AG04449 (cell line): ENCODE results near the gene GADD45A.

Experiments
- CTCF ChIA-PET: fragments of 350-600 bp; formaldehyde crosslinking; extraction: SDS; loops from one replicate; lab custom pipeline; 2021; ENCODE audit warnings: antibody characterized with exemption; lab: Yijun Ruan, JAX
- POLR2A ChIA-PET: fragments of 400-600, 350-600 bp; formaldehyde crosslinking; extraction: SDS; loops from one replicate; lab custom pipeline; 2020; ENCODE audit warnings: antibody characterized with exemption, inconsistent platforms; lab: Yijun Ruan, JAX
- DNase-seq: peaks from one replicate; pipeline ENCODE4 v3.0.0-alpha.2; 2010; ENCODE audit warnings: low read depth, low spot score
- H3K4me3 ChIP-seq: 2 replicates; pipeline ENCODE4 v1.5.1; 2011; ENCODE audit warnings: low read depth, mild to moderate bottlenecking, control low read depth, low read length
- TF ChIP-seq, protein P1 (sequence below): IDR thresholded peaks from one replicate; pipeline ENCODE4 v1.5.1; 2011; ENCODE audit warnings: mild to moderate bottlenecking, moderate library complexity, low read length, control low read depth, inconsistent platforms; ENCODE audit not compliant: insufficient read depth; ENCODE audit errors: missing control alignments

Gene GADD45A

DNA sequence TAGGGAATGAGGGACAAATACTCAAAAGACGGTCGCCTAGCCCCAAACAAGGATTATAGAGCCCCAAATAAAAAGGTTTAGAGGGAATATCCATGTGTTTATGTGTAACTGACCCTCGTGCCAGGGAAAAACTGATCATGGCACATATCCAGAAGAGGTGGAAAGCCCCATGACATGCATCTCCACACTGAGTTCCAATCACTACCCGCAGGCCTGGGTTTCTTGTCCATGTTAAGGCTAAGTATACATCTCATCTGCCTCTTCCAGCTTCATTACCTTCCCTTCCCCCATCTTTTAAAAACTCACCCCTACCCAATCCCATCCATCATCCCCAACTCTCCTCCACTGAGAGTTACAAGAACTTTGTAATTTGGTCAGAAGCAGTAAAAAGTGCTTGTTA, 15.2 kb downstream of the GADD45A start:
- ChIA-PET POLR2A (interaction anchor here (0.6 kb wide), 1 partner anchor 15 kb away, joined by 3 read pairs; no protein-coding TSS in a partner anchor), CTCF (interaction anchor here (3.1 to 5.0 kb wide), 2 partner anchors 60 to 165 kb away, joined by 18 to 23 read pairs; no protein-coding TSS in a partner anchor)
- DNase-seq = no peak
- H3K4me3 ChIP-seq = no peak overlapping the region
- TF ChIP-seq, protein P1, sequence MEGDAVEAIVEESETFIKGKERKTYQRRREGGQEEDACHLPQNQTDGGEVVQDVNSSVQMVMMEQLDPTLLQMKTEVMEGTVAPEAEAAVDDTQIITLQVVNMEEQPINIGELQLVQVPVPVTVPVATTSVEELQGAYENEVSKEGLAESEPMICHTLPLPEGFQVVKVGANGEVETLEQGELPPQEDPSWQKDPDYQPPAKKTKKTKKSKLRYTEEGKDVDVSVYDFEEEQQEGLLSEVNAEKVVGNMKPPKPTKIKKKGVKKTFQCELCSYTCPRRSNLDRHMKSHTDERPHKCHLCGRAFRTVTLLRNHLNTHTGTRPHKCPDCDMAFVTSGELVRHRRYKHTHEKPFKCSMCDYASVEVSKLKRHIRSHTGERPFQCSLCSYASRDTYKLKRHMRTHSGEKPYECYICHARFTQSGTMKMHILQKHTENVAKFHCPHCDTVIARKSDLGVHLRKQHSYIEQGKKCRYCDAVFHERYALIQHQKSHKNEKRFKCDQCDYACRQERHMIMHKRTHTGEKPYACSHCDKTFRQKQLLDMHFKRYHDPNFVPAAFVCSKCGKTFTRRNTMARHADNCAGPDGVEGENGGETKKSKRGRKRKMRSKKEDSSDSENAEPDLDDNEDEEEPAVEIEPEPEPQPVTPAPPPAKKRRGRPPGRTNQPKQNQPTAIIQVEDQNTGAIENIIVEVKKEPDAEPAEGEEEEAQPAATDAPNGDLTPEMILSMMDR = no peak

GRCh38 chr1:67700692-67701410, 15.8 kb downstream of the GADD45A start:
- ChIA-PET POLR2A (interaction anchor here (0.6 to 0.8 kb wide), 2 partner anchors 14 kb away, joined by 3 read pairs; no protein-coding TSS in a partner anchor), CTCF (interaction anchor here (0.7 to 5.0 kb wide), 3 partner anchors 59 to 165 kb away, joined by 3 to 23 read pairs (median 18); no protein-coding TSS in a partner anchor)
- DNase-seq = no peak
- TF ChIP-seq, protein P1 = no peak
- H3K4me3 ChIP-seq = no peak overlapping the region

GRCh38 chr1:67701876-67702275, 16.9 kb downstream of the GADD45A start:
- DNase-seq = no peak
- POLR2A ChIA-PET = no interaction called here
- TF ChIP-seq, protein P1 = no peak
- H3K4me3 ChIP-seq = no peak overlapping the region
- CTCF ChIA-PET = interaction anchor here (2.8 to 5.0 kb wide), 3 partner anchors 58 to 166 kb away, joined by 11 to 23 read pairs (median 18); no protein-coding TSS in a partner anchor

DNA sequence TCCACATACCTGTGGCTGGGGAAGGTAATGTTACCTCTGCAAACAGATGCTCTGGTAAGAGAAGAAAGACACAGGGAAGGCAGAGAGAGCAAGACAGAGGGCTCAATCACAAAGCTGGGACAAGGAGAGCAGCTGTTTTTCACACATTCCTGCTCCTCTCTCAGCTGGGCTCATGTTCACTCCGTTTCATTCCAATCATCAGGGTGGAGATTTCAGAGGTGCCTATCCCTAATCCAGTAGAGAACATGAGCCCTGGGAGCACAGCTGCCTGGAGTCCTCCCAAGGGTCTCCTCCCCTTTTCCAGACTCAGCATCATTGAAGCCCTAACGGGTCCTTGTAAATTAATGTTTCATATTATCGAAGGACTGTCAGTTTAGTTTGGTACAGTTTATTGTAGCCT, 19.4 kb downstream of the GADD45A start:
- H3K4me3 ChIP-seq = no peak overlapping the region
- DNase-seq = no peak
- ChIA-PET CTCF (interaction anchor here (0.7 to 5.0 kb wide), 7 partner anchors 15 to 169 kb away, joined by 3 to 23 read pairs (median 5); no protein-coding TSS in a partner anchor), POLR2A (no interaction called here)
- TF ChIP-seq, protein P1 = no peak

GRCh38 chr1:67705735-67706453, 20.9 kb downstream of the GADD45A start:
- ChIA-PET POLR2A (no interaction called here), CTCF (interaction anchor here (1.5 to 3.1 kb wide), 3 partner anchors 16 to 60 kb away, joined by 4 to 10 read pairs (median 5); no protein-coding TSS in a partner anchor)
- DNase-seq = no peak
- TF ChIP-seq, protein P1 = no peak
- H3K4me3 ChIP-seq = no peak overlapping the region
